PC-9 (cell line): Measurements from ENCODE around the gene ADAM23.

Experiments
- EZH2 ChIP-seq: fragments of 200-600 bp; sonication (generic); IDR thresholded peaks from 2 replicates; pipeline ENCODE4 v1.8.0; 2017; ENCODE audit warnings: antibody characterized with exemption, low read depth
- TF ChIP-seq, protein P1 (sequence below): fragments of 200-600 bp; sonication (generic); conservative IDR thresholded peaks from 2 replicates; pipeline ENCODE4 v1.6.1; 2017; ENCODE audit warnings: mixed run types, antibody characterized with exemption, mild to moderate bottlenecking, moderate library complexity

DNA sequence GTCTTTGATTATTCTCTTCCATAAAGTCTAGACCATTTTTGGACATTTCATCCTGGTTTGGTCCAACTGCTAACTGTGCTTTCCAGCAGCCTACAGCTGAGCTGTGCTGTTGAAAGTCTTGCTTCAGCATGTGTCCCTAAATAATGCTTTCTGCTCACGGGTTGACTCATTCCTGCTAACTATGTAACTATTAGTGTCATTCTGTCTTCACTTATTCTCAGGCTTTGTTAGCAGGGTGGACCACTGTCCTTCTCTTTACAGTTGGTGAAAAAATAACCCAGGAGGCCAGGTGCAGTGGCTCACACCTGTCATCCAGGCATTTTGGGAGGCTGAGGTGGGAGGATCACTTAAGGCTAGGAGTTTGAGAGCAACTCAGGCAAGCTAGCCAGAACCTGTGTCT, 8.9 kb downstream of the ADAM23 start:
- TF ChIP-seq EZH2 = no peak
- TF ChIP-seq, protein P1, sequence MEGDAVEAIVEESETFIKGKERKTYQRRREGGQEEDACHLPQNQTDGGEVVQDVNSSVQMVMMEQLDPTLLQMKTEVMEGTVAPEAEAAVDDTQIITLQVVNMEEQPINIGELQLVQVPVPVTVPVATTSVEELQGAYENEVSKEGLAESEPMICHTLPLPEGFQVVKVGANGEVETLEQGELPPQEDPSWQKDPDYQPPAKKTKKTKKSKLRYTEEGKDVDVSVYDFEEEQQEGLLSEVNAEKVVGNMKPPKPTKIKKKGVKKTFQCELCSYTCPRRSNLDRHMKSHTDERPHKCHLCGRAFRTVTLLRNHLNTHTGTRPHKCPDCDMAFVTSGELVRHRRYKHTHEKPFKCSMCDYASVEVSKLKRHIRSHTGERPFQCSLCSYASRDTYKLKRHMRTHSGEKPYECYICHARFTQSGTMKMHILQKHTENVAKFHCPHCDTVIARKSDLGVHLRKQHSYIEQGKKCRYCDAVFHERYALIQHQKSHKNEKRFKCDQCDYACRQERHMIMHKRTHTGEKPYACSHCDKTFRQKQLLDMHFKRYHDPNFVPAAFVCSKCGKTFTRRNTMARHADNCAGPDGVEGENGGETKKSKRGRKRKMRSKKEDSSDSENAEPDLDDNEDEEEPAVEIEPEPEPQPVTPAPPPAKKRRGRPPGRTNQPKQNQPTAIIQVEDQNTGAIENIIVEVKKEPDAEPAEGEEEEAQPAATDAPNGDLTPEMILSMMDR = no peak
